Keratinocyte (primary cell): Measurements from ENCODE around the gene DAPK1. TPM values are rescaled to one million over a fixed set of nuclear protein-coding genes. Genes with fewer than 3 reads are reported as not detected.

Experiments used
- DNase-seq: peaks from one replicate; pipeline ENCODE4 v3.0.0-alpha.2; 2011; ENCODE audit warnings: low read depth, missing footprints, low spot score
- FAIRE-seq: peaks from 2 replicates; lab custom pipeline; 2011; peaks lifted over from hg19 to GRCh38; lab: Jason Lieb, UNC
- H2AFZ ChIP-seq: 2 replicates; pipeline ENCODE4 v1.6.0; 2012; ENCODE audit warnings: low read length, control low read depth, inconsistent platforms; ENCODE audit not compliant: control insufficient read depth
- H3K27ac ChIP-seq: 2 replicates; pipeline ENCODE4 v1.5.1; 2011; ENCODE audit warnings: low read length; ENCODE audit not compliant: control insufficient read depth, insufficient read depth
- H3K27me3 ChIP-seq: 3 replicates; pipeline ENCODE4 v1.6.0; 2011; ENCODE audit warnings: low read length; ENCODE audit not compliant: control insufficient read depth, insufficient read depth; ENCODE audit errors: extremely low read depth
- H3K36me3 ChIP-seq, 2 experiments: 2 replicates in 1 of 2; 3 replicates in 1 of 2; pipeline ENCODE4 v1.5.1; 2011; ENCODE audit warnings: low read length in 2 of 2, mild to moderate bottlenecking in 1 of 2; ENCODE audit not compliant: control insufficient read depth in 2 of 2, insufficient read depth in 2 of 2; ENCODE audit errors: extremely low read depth in 1 of 2
- H3K4me1 ChIP-seq: 3 replicates; pipeline ENCODE4 v1.5.1; 2011; ENCODE audit warnings: low read length; ENCODE audit not compliant: control insufficient read depth, insufficient read depth; ENCODE audit errors: extremely low read depth
- H3K4me2 ChIP-seq: 3 replicates; pipeline ENCODE4 v1.6.0; 2011; ENCODE audit warnings: low read depth, low read length; ENCODE audit not compliant: control insufficient read depth, insufficient read depth; ENCODE audit errors: extremely low read depth
- H3K4me3 ChIP-seq, 3 experiments: fragments of 200-600 bp in 1 of 3; sonication (generic) in 1 of 3; 2 replicates in 2 of 3; 3 replicates in 1 of 3; pipeline ENCODE4 v1.5.1; 2011 to 2016; ENCODE audit warnings: low read length in 3 of 3, mild to moderate bottlenecking in 3 of 3, control low read depth in 2 of 3, inconsistent platforms in 1 of 3, low read depth in 1 of 3, mixed read lengths in 1 of 3, mixed run types in 1 of 3, moderate library complexity in 1 of 3; ENCODE audit not compliant: control insufficient read depth in 2 of 3, insufficient read depth in 2 of 3; ENCODE audit errors: extremely low read depth in 1 of 3
- H3K79me2 ChIP-seq: 2 replicates; pipeline ENCODE4 v1.6.0; 2012; ENCODE audit warnings: low read length; ENCODE audit not compliant: control insufficient read depth, insufficient read depth
- H3K9ac ChIP-seq: 3 replicates; pipeline ENCODE4 v1.6.0; 2011; ENCODE audit warnings: low read length; ENCODE audit not compliant: control insufficient read depth, insufficient read depth; ENCODE audit errors: extremely low read depth
- H3K9me1 ChIP-seq: 3 replicates; pipeline ENCODE4 v1.6.0; 2011; ENCODE audit warnings: low read length; ENCODE audit not compliant: control insufficient read depth, insufficient read depth; ENCODE audit errors: extremely low read depth
- H3K9me3 ChIP-seq: 2 replicates; pipeline ENCODE4 v1.5.1; 2012; ENCODE audit warnings: low read depth, low read length; ENCODE audit not compliant: control insufficient read depth
- H4K20me1 ChIP-seq: 3 replicates; pipeline ENCODE4 v1.6.0; 2011; ENCODE audit warnings: low read length; ENCODE audit not compliant: control insufficient read depth, insufficient read depth; ENCODE audit errors: extremely low read depth
- EZH2 ChIP-seq: IDR thresholded peaks from one replicate; pipeline ENCODE4 v1.6.1; 2012; ENCODE audit warnings: inconsistent platforms, mild to moderate bottlenecking, low read length, moderate library complexity
- dilution Hi-C: fragments of 300-500 bp; cut with MboI; formaldehyde crosslinking; loops from one replicate; pipeline ENCODE4 v1.7.0; 2020; ENCODE audit warnings: low sequenced_read_pairs; ENCODE audit not compliant: extremely low pct_ligation_motif_present
- polyA plus RNA-seq, 5 experiments: library from polyadenylated mRNA; depleted of rRNA in 3 of 5; stranded (reverse) in 3 of 5; stranded (forward) in 1 of 5; unstranded in 1 of 5; fragments of >200 nt; gene quantifications; 1 replicate in 1 of 5; 2 replicates in 3 of 5; 3 replicates in 1 of 5; pipeline versions ENCODE4 v1.2.1 to v1.2.3, GENCODE V29; 2011 to 2012; ENCODE audit warnings: missing spikeins in 2 of 5, low read depth in 1 of 5, low replicate concordance in 1 of 5
- TF ChIP-seq, protein P1 (sequence below), 3 experiments: IDR thresholded peaks in 1 of 3; conservative IDR thresholded peaks in 1 of 3; optimal IDR thresholded peaks in 1 of 3; 2 replicates in 2 of 3; 3 replicates in 1 of 3; pipeline versions ENCODE3 to v1.5.1; 2011; ENCODE audit warnings: low read length in 3 of 3, mild to moderate bottlenecking in 3 of 3, moderate library complexity in 2 of 3, control low read depth in 1 of 3, inconsistent platforms in 1 of 3; ENCODE audit not compliant: insufficient read depth in 2 of 3; ENCODE audit errors: extremely low read depth in 1 of 3

The DAPK1 gene
- polyA plus RNA-seq, 1 donor (not counting 4 experiments of a cell fraction or from before 2014, with no cell fraction given): 2.8 TPM

DNA sequence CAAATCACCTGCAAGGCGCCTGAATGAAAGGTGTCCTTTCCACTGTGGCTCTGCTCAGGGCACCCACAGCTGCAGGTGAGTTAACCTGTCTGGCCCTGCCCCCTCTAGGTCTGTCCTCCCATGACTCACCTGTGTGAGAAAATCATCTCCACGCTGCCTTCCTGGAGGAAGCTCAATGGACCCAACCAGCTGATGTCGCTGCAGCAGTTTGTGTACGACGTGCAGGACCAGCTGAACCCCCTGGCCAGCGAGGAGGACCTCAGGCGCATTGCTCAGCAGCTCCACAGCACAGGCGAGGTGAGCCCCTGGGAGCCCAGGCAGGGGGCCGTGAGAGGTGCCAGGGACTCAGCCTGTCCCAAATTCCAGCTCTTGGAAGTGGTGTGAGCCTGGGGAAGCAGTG is 205.3 kb downstream of the DAPK1 start:
- Histone ChIP-seq H2AFZ (no peak overlapping the region), H3K9ac (no peak overlapping the region), H3K9me1 (no peaks in the 10 kb centered on the region), H3K9me3 (no peaks in the 10 kb centered on the region), H3K4me3 (no peak overlapping the region), H4K20me1 (no peaks in the 10 kb centered on the region), H3K4me2 (no peak overlapping the region), H3K27ac (no peak overlapping the region), H3K36me3 (peaks cover 0 to 4% of the 10 kb centered on the region in 2 experiments), H3K4me1 (peaks cover 13% of the 10 kb centered on the region), H3K27me3 (no peaks in the 10 kb centered on the region), H3K79me2 (no peaks in the 10 kb centered on the region)
- dilution Hi-C loops: loop anchor here (25.0 kb wide), 1 partner anchor 109 kb away; no protein-coding TSS in a partner anchor
- DNase-seq: no peak
- no peak for TF ChIP-seq EZH2
- no peak for FAIRE-seq

DNA sequence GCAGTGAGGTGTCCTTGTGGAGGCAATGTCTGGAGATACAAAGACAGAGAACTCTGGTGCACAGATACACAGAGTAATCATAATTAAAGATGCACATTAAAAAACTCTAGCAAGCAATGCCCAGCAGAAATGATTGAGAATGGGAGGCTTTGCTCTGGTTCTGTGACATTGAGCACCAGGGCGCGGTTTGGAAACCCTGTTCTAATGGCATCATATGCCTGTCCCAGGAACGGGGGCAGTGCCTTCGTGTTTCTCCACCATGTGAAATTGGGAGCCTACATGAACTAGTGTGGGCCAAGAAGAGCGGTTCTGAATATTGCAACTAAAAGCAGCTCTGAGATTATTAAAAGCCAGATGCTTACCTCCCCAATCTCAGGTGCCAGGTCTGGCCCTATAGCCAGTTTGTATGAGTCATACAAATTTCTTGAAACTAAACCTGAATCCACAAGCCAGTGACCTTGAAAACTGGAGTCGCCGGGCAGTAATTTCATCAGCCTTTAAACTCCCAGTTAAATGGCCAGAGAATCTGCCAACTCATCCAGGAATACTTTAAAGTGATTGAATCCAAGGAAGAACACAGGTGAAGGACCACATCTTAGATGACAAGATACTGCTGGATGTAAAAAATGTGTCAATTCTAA is 206.1 kb downstream of the DAPK1 start:
- FAIRE-seq: no peak
- no peaks in the 10 kb centered on the region for H3K9me3 ChIP-seq
- H3K27me3 ChIP-seq: no peaks in the 10 kb centered on the region
- DNase-seq: no peak
- H3K9me1 ChIP-seq: no peaks in the 10 kb centered on the region
- dilution Hi-C loops: loop anchor here (25.0 kb wide), 1 partner anchor 109 kb away; no protein-coding TSS in a partner anchor
- no peak overlapping the region for H3K9ac ChIP-seq
- peaks cover 13% of the 10 kb centered on the region for H3K4me1 ChIP-seq
- H3K4me3 ChIP-seq: no peak overlapping the region
- no peak overlapping the region for H2AFZ ChIP-seq
- no peak overlapping the region for H3K27ac ChIP-seq
- H3K36me3 ChIP-seq: peaks cover 0 to 4% of the 10 kb centered on the region in 2 experiments
- no peaks in the 10 kb centered on the region for H4K20me1 ChIP-seq
- no peaks in the 10 kb centered on the region for H3K79me2 ChIP-seq
- TF ChIP-seq, protein P1, sequence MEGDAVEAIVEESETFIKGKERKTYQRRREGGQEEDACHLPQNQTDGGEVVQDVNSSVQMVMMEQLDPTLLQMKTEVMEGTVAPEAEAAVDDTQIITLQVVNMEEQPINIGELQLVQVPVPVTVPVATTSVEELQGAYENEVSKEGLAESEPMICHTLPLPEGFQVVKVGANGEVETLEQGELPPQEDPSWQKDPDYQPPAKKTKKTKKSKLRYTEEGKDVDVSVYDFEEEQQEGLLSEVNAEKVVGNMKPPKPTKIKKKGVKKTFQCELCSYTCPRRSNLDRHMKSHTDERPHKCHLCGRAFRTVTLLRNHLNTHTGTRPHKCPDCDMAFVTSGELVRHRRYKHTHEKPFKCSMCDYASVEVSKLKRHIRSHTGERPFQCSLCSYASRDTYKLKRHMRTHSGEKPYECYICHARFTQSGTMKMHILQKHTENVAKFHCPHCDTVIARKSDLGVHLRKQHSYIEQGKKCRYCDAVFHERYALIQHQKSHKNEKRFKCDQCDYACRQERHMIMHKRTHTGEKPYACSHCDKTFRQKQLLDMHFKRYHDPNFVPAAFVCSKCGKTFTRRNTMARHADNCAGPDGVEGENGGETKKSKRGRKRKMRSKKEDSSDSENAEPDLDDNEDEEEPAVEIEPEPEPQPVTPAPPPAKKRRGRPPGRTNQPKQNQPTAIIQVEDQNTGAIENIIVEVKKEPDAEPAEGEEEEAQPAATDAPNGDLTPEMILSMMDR (optimal IDR thresholded peaks at IDR 0.05 in 1 of 3, IDR thresholded peaks at IDR 0.05 in 1 of 3, conservative IDR thresholded peaks at IDR 0.05 in 1 of 3; ENCODE audit: extremely low read depth in 1 of 3, insufficient read depth in 2 of 3, low read length in 3 of 3): no peak
- TF ChIP-seq EZH2: no peak
- no peak overlapping the region for H3K4me2 ChIP-seq
